HG03460 (cell line): ENCODE data around the gene FAAP20.
"Not testable (repeated sequence)": the region's sequence is repeated elsewhere in the genome, so short reads cannot be mapped to it uniquely, and the experiment has no call there.

Experiments
- ATAC-seq: cut with Tn5 transposase; IDR thresholded peaks from one replicate; pipeline ENCODE4 v1.9.1; 2021; ENCODE audit not compliant: unreplicated experiment

The FAAP20 gene

GRCh38 chr1:2163205-2163604 is 31.4 kb downstream of the FAAP20 start:
- ATAC-seq: no peak

- no peak for ATAC-seq
Observed at GRCh38 chr1:2160451-2161300, 33.9 kb downstream of the FAAP20 start.

DNA sequence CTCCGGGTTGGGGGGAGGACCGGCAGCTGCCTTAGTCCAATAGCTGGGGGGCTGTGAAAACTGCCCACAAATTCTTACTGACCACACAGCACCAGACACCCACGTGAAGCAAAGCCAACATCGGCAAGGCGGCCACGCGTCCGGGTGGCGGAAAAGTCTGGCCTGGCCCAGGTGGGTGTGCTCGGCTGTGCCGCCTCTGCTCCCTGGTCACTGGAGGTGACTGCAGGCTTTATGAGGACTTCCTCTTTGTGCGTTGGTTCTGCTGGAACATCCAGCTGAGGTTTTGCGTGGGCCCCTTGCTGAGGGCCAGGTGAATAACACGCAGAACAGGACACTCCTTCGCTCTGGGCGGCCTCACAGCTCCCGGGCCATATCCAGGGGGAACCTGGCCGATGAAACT is 35.4 kb downstream of the FAAP20 start:
- ATAC-seq: no peak

- ATAC-seq: no peak
Observed at GRCh38 chr1:2158272-2158671, 36.3 kb downstream of the FAAP20 start.

DNA sequence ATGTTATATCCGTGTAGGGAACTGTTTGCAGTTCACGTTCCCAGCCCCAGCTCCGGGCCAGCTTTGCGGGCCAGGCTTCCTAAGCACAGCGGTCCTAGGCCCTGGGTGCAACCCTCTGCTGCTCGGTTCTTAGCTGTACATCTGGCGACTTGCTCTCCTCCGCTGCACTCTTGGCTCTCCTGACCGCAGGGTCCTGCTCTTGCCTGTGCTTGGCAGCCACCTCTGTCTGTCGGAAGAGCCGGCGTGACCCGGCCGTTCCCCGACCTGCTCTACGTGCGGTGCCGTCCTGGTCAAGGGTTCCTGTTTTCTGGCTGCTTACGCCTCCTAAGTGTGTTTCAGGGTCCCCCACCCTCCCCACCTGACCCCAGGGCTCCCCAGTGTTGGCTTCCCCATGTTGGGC is 36.7 kb downstream of the FAAP20 start:
- no peak for ATAC-seq

DNA sequence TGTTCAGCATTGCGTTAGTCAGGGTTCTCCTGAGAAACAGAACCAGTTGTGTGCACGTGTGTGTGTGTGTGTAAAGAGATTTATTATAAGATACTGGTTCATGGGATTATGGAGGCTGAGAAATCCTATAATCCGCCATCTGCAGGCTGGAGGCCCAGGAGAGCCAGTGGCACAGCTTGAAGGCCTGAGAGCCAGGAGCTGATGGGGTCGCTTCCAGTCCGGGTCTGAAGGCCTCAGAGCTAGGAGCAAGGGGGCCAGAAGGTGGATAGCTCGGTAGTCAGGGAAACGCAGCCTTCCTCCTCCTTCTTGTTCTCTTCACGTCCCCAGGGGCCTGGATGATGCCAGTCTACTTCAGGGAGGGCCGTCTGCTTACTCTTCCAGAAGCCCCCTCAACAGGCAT is 37.7 kb downstream of the FAAP20 start:
- ATAC-seq: no peak

- no peak for ATAC-seq
Observed at GRCh38 chr1:2155788-2156187, 38.8 kb downstream of the FAAP20 start.

DNA sequence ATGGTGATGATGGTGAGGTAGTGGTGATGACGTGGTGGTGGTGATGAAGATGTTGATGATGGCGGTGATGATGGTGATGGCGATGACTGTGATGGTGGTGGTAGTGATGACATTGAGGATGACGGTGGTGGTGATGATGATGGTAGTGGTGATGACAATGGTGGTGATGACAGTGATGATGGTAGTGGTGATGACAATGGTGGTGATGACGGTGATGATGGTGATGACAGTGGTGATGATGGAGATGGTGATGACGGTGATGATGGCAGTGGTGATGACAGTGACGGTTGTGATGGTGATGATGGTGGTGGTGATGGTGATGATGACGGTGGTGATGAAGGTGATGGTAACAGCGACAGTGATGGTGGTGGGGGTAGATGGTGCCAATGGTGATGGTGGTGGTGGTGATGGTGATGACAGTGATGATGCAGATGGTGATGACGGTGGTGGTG is 39.4 kb downstream of the FAAP20 start:
- no peak for ATAC-seq

DNA sequence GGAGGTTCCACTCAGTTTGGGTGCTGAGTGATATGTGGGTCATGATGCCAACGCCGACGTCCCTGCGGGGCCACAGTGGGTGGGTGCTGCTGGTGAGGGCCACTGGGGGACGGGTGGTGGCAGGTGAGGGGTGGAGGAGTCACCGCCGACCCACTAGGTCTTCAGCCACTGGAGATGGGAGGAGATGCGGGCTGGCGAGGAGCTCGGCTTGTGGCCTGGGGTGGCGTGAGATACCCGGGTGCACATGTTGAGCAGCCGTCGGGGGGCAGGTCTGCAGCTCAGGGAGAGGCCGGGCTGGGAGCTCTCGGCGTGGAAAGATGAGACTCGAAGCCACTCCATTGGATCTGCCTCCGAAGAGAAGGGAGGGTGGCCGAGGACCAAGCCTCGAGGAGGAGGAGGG is 40.5 kb downstream of the FAAP20 start:
- ATAC-seq: no peak

DNA sequence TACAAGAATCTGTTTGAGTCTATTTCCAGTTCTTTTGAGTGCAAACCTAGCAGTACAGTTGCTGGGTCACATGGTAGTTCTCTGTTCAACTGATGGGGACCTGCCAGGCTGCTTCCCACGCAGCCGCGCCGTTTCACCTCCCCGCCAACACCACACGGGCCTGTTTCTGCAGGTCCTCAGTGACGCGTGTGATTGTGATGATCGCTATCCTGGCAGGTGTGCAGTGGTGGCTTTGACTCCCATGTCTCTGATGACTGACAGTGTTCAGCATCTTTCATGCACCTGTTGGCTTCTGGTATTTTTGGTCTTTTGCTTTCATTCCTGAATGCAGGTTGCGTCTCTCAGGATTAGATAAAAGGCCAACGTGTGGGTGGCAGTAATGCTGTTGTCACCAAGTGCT is 41.6 kb downstream of the FAAP20 start:
- ATAC-seq: no peak

- no peak for ATAC-seq
Observed at GRCh38 chr1:2151911-2152310, 42.7 kb downstream of the FAAP20 start.

DNA sequence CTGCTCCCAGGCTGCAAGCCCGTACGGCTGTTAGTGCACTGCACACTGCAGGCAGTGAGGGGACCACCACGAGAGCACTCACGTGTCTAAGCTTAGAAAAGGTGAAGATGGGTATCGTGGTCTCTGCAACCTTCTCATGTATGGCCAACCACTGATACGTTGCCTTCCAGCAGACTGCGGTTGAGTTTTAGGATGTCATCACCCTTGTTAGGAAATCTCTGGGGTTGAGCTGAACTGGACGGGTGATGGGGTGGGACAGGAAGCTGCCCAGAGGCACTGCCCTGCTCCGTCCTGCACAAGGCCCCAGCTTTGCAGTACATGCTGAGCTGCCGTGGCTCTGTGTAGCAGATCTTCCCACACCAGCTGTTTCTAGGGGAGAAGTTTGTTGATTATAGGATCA is 43.3 kb downstream of the FAAP20 start:
- no peak for ATAC-seq

DNA sequence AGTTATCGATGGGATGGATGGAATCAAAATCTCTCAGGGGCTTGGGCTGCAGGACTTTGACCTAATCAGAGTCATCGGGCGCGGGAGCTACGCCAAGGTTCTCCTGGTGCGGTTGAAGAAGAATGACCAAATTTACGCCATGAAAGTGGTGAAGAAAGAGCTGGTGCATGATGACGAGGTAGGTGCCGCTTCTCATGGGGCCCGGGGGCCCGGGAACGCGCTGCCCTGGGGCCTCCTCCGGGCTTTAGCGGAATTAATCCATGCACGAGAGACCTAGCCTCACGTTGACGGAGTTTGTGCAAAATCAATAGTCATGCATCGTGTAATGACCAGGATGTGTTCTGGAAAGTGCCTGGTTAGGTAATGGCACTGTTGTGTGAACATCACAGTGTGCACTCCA is 43.8 kb downstream of the FAAP20 start:
- ATAC-seq: no peak

- ATAC-seq: no peak
Observed at GRCh38 chr1:2148691-2149090, 45.9 kb downstream of the FAAP20 start.

DNA sequence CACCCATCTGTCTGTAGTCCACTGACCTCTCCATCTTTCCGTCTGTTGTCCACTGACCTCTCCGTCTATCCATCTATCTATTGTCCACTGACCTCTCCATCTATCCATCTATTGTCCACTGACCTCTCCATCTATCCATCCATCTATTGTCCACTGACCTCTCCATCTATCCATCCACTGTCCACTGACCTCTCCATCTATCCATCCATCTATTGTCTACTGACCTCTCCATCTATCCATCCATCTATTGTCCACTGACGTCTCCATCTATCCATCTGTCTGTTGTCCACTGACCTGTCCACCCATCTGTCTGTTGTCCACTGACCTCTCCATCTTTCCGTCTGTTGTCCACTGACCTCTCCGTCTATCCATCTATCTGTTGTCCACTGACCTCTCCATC is 46.7 kb downstream of the FAAP20 start:
- ATAC-seq: not testable (repeated sequence)

DNA sequence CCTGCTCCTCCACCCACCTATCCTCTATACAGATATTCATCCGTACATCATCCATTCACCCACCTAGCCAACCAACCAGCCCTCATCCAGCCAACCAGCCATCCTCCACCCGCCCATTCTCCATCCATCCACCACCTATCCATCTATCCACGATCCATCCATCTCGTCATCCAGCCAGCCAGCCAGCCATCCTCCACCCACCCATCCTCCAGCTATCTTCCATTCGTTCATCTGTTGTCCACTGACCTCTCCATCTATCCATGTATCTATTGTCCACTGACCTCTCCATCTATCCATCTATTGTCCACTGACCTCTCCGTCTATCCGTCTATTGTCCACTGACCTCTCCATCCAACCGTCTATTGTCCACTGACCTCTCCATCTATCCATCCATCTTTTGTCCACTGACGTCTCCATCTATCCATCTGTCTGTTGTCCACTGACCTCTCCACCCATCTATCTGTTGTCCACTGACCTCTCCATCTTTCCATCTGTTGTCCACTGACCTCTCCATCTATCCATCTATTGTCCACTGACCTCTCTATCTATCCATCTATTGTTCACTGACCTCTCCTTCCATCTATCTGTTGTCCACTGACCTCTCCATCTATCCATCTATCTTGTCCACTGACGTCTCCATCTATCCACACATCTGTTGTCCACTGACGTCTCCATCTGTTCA is 47.6 kb downstream of the FAAP20 start:
- no peak for ATAC-seq

GRCh38 chr1:2145946-2146835 is 48.4 kb downstream of the FAAP20 start:
- ATAC-seq: no peak

DNA sequence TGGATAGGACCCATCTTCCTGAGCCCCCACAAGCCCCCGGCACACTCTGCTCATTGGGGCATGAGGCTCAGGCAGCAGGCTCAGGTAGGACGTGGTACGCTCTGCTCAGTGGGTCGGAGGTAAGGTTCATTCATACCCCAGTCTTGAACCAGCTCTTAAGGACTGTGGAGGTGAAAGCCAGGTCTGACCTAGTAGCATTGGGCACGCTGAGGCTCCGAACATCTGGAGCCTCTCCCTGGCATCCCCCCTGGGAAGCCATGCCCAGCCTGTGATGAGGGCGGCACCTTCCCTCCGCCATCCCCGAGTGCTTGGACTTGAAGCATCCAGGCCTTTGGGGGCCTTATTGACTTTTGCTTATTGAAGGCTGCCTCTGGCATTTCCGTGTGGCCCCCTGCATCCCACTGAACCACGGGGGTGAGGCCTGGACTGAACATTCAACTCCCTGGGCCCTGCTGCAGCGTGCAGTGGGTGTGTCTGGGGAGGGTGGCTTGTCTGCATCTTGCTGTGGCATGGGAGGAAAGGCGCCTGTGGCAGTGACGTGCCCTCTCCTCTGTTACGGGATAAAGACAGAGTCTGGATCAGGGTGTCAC is 50.0 kb downstream of the FAAP20 start:
- ATAC-seq: no peak

- no peak for ATAC-seq
Observed at GRCh38 chr1:2143814-2144500, 50.6 kb downstream of the FAAP20 start.

- no peak for ATAC-seq
Observed at GRCh38 chr1:2141025-2141424, 53.5 kb downstream of the FAAP20 start.
